ENCODE measurements around the gene WWOX. TPM values are rescaled to one million over a fixed set of nuclear protein-coding genes. Genes with fewer than 3 reads are reported as not detected.

Gene WWOX
- total and polyA plus RNA-seq, 2 of the 13 experiments (the other 11 are each of a cell fraction or from before 2014, with no cell fraction given), result 9.1 to 37.4 TPM

- TF ChIP-seq ZNF230 (CRISPR knock-in tag; IDR thresholded peaks at IDR 0.05) (no peak), CBX1 (IDR thresholded peaks at IDR 0.05; ENCODE audit: low read depth) (no peak), PAXIP1 (CRISPR knock-in tag; conservative IDR thresholded peaks at IDR 0.05) (no peak)
Measured at GRCh38 chr16:78900044-78900811, 800.8 kb downstream of the WWOX start (continued).

DNA sequence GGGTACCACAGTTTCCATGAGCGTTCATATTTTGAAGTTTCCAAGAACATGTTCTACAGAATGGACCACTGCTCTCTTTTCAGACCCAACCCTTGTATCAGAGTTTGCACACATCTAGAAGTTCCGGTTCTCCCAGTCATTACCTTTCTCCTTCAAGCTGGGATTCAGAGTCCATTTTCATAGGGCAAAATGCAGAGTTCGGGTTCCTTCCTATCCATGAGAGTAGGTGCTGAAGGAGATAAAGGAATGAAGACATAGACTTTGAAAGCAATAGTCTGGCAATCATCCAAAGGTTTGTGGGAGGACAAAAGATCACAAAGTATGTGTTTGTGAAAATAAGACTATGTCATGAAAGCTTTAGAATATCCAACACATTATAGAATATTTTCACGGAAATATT lies 801.5 kb downstream of the WWOX start:
- Histone ChIP-seq H3K4me2 (ENCODE audit: low read depth, low read length) (no peak overlapping the region), H3K27me3 (ENCODE audit: control insufficient read depth in 1 of 2, insufficient read depth in 2 of 2, low read length in 2 of 2) (no peaks in the 10 kb centered on the region), H2AFZ (ENCODE audit: low read length) (no peak overlapping the region), H3K4me1 (ENCODE audit: insufficient read depth, low read length) (no peaks in the 10 kb centered on the region), H3K36me3 (replicated peaks in 1 of 2; ENCODE audit: control insufficient read depth in 1 of 2, insufficient read depth in 2 of 2, low read length in 2 of 2) (no peaks in the 10 kb centered on the region), H3K27ac (ENCODE audit: extremely low read length, insufficient read depth, low read length) (no peak overlapping the region), H3K9me3 (ENCODE audit: low read length) (no peaks in the 10 kb centered on the region), H4K20me1 (ENCODE audit: insufficient read depth, low read length) (no peaks in the 10 kb centered on the region), H3K4me3 (replicated peaks in 1 of 3; ENCODE audit: insufficient read depth in 1 of 3, low read depth in 2 of 3, low read length in 3 of 3) (no peak overlapping the region), H3K79me2 (ENCODE audit: insufficient read depth, low read length) (no peaks in the 10 kb centered on the region), H3K9ac (ENCODE audit: insufficient read depth, low read depth, low read length) (no peak overlapping the region)
- in situ Hi-C loops (cut with HindIII; ENCODE audit: extremely low pct_ligation_motif_present, low pct_unique_long_range_greater_than_20kb) (no loop called here), intact Hi-C loops (cut with micrococcal nuclease; ENCODE audit: unreplicated experiment) (no loop called here)
- WGBS (ENCODE audit: low lambda C conversion rate), result 58% methylated on average over 4 of the region's 4 CpGs
- ChIA-PET POLR2A (no interaction called here), CTCF (ENCODE audit: low intra/inter-chr PET ratio, low total read pairs) (no interaction called here)
- no peak for DNase-seq (ENCODE audit: low spot score)
- ATAC-seq, result no peak
- BruUV-seq (replicated peaks), result no TSS peak
- no peak for FAIRE-seq
- TF ChIP-seq ZNF781 (CRISPR knock-in tag; IDR thresholded peaks at IDR 0.05; ENCODE audit: borderline replicate concordance, not compliant biosample characterization), result no peak
- TF ChIP-seq, protein P1, sequence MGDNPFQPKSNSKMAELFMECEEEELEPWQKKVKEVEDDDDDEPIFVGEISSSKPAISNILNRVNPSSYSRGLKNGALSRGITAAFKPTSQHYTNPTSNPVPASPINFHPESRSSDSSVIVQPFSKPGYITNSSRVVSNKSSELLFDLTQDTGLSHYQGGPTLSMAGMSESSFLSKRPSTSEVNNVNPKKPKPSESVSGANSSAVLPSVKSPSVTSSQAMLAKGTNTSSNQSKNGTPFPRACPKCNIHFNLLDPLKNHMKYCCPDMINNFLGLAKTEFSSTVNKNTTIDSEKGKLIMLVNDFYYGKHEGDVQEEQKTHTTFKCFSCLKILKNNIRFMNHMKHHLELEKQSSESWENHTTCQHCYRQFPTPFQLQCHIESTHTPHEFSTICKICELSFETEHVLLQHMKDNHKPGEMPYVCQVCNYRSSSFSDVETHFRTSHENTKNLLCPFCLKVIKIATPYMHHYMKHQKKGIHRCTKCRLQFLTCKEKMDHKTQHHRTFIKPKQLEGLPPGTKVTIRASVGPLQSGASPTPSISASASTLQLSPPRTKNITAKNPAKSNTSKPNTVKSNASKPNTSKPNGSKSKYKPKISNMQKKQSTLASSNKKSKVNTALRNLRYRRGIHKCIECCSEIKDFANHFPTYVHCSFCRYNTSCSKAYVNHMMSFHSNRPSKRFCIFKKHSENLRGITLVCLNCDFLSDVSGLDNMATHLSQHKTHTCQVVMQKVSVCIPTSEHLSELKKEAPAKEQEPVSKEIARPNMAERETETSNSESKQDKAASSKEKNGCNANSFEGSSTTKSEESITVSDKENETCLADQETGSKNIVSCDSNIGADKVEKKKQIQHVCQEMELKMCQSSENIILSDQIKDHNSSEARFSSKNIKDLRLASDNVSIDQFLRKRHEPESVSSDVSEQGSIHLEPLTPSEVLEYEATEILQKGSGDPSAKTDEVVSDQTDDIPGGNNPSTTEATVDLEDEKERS (CRISPR knock-in tag; IDR thresholded peaks at IDR 0.05), result no peak
- no peak for TF ChIP-seq ZNF367 (CRISPR knock-in tag; IDR thresholded peaks at IDR 0.05; ENCODE audit: borderline replicate concordance)
- no peak for TF ChIP-seq ATF7 (IDR thresholded peaks at IDR 0.05)
- no peak for TF ChIP-seq ATF7 (CRISPR knock-in tag; IDR thresholded peaks at IDR 0.05)
- TF ChIP-seq, protein P2, sequence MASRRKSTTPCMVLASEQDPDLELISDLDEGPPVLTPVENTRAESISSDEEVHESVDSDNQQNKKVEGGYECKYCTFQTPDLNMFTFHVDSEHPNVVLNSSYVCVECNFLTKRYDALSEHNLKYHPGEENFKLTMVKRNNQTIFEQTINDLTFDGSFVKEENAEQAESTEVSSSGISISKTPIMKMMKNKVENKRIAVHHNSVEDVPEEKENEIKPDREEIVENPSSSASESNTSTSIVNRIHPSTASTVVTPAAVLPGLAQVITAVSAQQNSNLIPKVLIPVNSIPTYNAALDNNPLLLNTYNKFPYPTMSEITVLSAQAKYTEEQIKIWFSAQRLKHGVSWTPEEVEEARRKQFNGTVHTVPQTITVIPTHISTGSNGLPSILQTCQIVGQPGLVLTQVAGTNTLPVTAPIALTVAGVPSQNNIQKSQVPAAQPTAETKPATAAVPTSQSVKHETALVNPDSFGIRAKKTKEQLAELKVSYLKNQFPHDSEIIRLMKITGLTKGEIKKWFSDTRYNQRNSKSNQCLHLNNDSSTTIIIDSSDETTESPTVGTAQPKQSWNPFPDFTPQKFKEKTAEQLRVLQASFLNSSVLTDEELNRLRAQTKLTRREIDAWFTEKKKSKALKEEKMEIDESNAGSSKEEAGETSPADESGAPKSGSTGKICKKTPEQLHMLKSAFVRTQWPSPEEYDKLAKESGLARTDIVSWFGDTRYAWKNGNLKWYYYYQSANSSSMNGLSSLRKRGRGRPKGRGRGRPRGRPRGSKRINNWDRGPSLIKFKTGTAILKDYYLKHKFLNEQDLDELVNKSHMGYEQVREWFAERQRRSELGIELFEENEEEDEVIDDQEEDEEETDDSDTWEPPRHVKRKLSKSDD (CRISPR knock-in tag; IDR thresholded peaks at IDR 0.05; ENCODE audit: low read depth), result no peak
